ENCODE data around the gene QPCT.

QPCT gene

DNA sequence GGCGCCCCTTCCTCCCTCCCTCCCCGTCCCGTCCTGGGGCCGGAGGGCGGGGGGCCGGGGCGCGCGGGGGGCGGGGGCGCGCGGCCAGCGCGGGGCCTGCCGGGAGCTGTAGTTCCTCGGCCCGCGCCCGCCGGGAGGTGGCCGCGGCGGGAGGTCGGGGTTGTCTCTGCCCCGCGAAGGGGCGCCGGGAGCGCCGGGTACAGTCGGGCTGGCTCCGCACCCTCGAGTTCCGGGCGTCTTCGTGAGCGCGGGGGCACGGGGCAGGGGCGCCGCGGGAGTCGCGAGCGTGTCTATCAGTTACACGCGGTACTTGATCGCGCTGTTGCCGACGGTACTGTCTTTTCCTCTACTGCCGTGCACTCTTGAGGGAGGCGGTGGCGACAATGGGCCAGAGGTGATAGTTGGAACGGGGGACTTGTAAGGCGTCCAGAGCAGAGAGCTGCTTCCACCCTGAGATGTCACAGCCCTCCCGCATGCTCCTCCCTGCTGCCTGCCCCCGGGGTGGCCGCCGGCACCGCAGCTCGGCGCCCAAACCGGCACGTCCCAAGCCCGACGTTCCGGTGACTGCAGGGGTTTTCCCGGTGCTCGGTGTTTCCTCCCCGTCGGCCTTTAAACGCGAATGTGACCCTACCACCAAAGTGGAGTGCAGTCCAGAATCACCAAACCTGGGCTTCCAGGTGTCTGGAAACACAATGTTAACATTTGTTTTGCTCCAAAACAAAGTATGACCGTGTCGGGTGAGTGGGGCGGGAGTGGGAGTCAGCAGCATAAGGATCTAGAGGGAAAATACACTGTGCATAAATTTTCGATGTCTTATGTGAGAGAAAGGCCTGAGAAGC, 19.4 kb upstream of the QPCT start, which contains the start of gene PRKD3:
Gene PRKD3 (minus strand): TSS at position 48 of the 839 bp plus-strand sequence. CDS start 8,309 bp downstream, outside the sequence.
- peaks cover 10% of the 10 kb centered on the region for H3K4me1 ChIP-seq (ENCODE audit: control insufficient read depth, insufficient read depth, low read length, poor library complexity, severe bottlenecking)
- H3K27ac ChIP-seq (ENCODE audit: insufficient read depth, low read length, poor library complexity, severe bottlenecking): peak within 1 kb of the TSS; percentile 63
- H3K27me3 ChIP-seq (replicated peaks; ENCODE audit: control insufficient read depth, insufficient read depth, low read length, poor library complexity, severe bottlenecking): no peaks in the 10 kb centered on the region
- peak within 1 kb of the TSS; percentile 89 for H3K4me3 ChIP-seq (ENCODE audit: insufficient read depth, low read depth, low read length, poor library complexity, severe bottlenecking)
- H3K36me3 ChIP-seq (ENCODE audit: control insufficient read depth, insufficient read depth, low read length): no peaks in the 10 kb centered on the region
- peak; percentile 44 to 51 (median 45) for DNase-seq
- H3K9me3 ChIP-seq (ENCODE audit: control insufficient read depth, low read length): no peaks in the 10 kb centered on the region

DNA sequence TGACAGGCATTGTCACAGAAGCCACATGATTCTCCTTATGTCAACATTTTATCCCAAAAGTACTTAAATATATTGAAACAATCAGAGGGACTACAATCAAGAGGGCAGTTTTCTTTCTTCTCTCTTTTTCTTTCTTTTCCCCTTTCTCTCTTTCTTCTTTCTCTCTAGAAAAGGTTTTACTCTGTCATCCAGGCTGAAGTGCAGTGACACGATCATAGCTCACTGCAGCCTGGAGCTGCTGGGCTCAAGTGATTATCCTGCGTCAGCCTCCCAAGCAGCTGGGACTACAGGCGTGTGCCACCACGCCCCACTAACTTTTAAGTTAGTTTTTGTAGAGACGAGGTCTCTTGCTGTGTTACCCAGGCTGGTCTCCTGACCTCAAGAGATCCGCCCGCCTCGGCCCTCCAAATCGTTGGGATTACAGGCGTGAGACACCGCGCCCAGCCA, 18.8 kb upstream of the QPCT start:
- no peak for DNase-seq
- H3K4me3 ChIP-seq (ENCODE audit: insufficient read depth, low read depth, low read length, poor library complexity, severe bottlenecking): peak overlapping the region; percentile 62

DNA sequence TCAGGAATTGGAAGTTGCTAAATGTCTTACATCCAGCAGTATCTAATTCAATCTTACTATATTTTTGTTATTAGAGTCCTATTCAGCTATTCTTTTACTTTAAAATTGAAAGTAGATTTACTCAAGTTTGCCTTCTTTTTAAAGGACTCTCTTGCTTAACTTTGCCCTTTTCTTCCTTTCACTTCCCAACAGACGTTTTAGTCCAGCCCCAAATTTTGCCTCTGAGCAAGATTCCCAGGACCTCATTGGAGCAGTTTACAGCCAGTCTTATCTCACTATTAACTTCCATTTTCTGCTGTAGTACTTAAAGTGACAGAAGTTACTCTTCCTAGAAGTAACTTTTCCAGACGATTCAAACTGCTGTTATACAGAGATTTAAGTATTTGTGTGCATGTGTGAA, 18.1 kb upstream of the QPCT start:
- H3K9me3 ChIP-seq (ENCODE audit: control insufficient read depth, low read length): no peaks in the 10 kb centered on the region
- no peak overlapping the region for H3K27ac ChIP-seq (ENCODE audit: insufficient read depth, low read length, poor library complexity, severe bottlenecking)
- H3K4me3 ChIP-seq (ENCODE audit: insufficient read depth, low read depth, low read length, poor library complexity, severe bottlenecking): no peak overlapping the region
- no peak for DNase-seq
- peaks cover 10% of the 10 kb centered on the region for H3K4me1 ChIP-seq (ENCODE audit: control insufficient read depth, insufficient read depth, low read length, poor library complexity, severe bottlenecking)
- no peaks in the 10 kb centered on the region for H3K27me3 ChIP-seq (replicated peaks; ENCODE audit: control insufficient read depth, insufficient read depth, low read length, poor library complexity, severe bottlenecking)
- H3K36me3 ChIP-seq (ENCODE audit: control insufficient read depth, insufficient read depth, low read length): no peaks in the 10 kb centered on the region

More for the DNA sequence above, 18.8 kb upstream of the QPCT start:
- Histone ChIP-seq H3K36me3 (ENCODE audit: control insufficient read depth, insufficient read depth, low read length) (no peaks in the 10 kb centered on the region), H3K9me3 (ENCODE audit: control insufficient read depth, low read length) (no peaks in the 10 kb centered on the region), H3K4me1 (ENCODE audit: control insufficient read depth, insufficient read depth, low read length, poor library complexity, severe bottlenecking) (peaks cover 10% of the 10 kb centered on the region), H3K27ac (ENCODE audit: insufficient read depth, low read length, poor library complexity, severe bottlenecking) (no peak overlapping the region), H3K27me3 (replicated peaks; ENCODE audit: control insufficient read depth, insufficient read depth, low read length, poor library complexity, severe bottlenecking) (no peaks in the 10 kb centered on the region)

DNA sequence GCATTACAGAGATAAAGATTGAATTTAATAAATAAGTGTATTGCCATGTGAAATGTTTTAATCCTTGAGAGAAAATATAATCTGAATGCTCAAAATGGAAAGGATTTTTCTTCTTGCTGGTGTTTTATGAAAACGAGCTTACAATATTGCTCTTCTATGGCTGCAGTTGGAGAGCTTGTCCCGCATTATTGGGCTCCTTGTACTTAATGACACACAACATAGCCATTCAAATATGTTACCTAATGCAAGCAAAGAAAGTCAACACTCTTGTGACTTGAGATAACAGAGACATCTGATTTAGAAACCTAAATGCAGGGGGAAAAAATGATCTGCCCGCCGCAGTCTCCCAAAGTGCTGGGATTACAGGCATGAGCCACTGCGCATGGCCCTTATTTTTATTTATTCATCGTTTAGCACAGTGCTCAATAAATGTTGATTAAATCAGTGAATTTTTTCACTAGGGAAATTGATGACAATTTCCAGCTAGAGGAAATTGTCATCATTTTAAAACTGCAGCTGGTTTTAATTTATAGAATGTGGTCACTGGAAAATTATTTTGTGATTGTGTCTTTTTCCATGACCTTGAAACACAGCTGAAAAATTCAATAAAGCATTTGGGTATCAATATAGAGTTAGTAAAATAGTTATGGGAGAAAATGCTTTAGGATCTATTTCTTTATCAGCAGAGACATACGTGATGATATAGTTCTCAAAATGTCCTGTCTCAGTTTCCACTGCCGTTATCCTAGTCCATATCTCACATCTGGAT, 17.4 kb upstream of the QPCT start:
- Histone ChIP-seq H3K27me3 (replicated peaks; ENCODE audit: control insufficient read depth, insufficient read depth, low read length, poor library complexity, severe bottlenecking) (no peaks in the 10 kb centered on the region), H3K4me3 (ENCODE audit: insufficient read depth, low read depth, low read length, poor library complexity, severe bottlenecking) (no peak overlapping the region), H3K4me1 (ENCODE audit: control insufficient read depth, insufficient read depth, low read length, poor library complexity, severe bottlenecking) (peaks cover 10% of the 10 kb centered on the region)

DNA sequence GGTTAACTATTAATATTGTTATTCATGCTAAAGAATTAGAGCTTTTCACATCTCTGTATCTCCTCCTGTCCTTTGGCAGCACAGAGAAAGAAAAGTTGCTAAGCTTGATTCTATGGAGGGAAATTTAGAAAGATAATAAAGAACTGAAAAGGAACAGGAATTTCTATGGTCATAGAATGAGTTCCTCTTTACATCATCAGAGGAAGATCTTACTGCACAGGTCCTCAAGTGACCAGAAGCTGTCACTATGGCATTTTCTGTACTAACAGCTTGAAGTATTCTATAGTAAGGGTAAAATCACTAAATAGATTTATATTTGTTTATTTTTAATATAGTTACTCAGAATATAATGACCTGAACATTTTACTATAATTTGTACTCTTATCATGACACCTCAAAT, 13.7 kb upstream of the QPCT start:
- H3K9me3 ChIP-seq (ENCODE audit: control insufficient read depth, low read length): no peaks in the 10 kb centered on the region
- no peaks in the 10 kb centered on the region for H3K27me3 ChIP-seq (replicated peaks; ENCODE audit: control insufficient read depth, insufficient read depth, low read length, poor library complexity, severe bottlenecking)
- no peaks in the 10 kb centered on the region for H3K4me1 ChIP-seq (ENCODE audit: control insufficient read depth, insufficient read depth, low read length, poor library complexity, severe bottlenecking)
- no peak overlapping the region for H3K27ac ChIP-seq (ENCODE audit: insufficient read depth, low read length, poor library complexity, severe bottlenecking)
- no peak overlapping the region for H3K4me3 ChIP-seq (ENCODE audit: insufficient read depth, low read depth, low read length, poor library complexity, severe bottlenecking)
- H3K36me3 ChIP-seq (ENCODE audit: control insufficient read depth, insufficient read depth, low read length): no peaks in the 10 kb centered on the region
- no peak for DNase-seq

More for the DNA sequence above, 17.4 kb upstream of the QPCT start:
- no peaks in the 10 kb centered on the region for H3K36me3 ChIP-seq (ENCODE audit: control insufficient read depth, insufficient read depth, low read length)
- H3K9me3 ChIP-seq (ENCODE audit: control insufficient read depth, low read length): no peaks in the 10 kb centered on the region
- no peak overlapping the region for H3K27ac ChIP-seq (ENCODE audit: insufficient read depth, low read length, poor library complexity, severe bottlenecking)
- DNase-seq: no peak

DNA sequence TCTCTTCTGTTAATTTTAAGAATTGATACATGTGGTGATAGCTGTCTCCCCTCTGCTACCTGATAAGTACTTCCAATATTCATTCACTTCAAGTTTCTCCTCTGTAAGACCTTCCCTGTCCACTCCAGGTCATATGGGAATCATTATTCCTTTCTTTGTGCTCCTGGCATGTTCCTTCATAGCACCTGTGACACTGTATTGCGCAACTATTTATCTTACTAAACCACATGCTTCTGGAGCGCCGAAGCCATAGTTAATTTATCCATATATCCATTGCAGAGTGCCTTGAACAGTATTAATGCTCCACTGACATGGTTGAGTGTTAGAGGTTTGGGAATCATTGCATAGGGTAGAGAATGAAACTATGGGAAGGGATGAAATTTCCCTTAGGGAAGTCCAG, 11.9 kb upstream of the QPCT start:
- Histone ChIP-seq H3K9me3 (ENCODE audit: control insufficient read depth, low read length) (no peaks in the 10 kb centered on the region), H3K27ac (ENCODE audit: insufficient read depth, low read length, poor library complexity, severe bottlenecking) (no peak overlapping the region), H3K4me1 (ENCODE audit: control insufficient read depth, insufficient read depth, low read length, poor library complexity, severe bottlenecking) (no peaks in the 10 kb centered on the region), H3K36me3 (ENCODE audit: control insufficient read depth, insufficient read depth, low read length) (no peaks in the 10 kb centered on the region), H3K4me3 (ENCODE audit: insufficient read depth, low read depth, low read length, poor library complexity, severe bottlenecking) (no peak overlapping the region), H3K27me3 (replicated peaks; ENCODE audit: control insufficient read depth, insufficient read depth, low read length, poor library complexity, severe bottlenecking) (no peaks in the 10 kb centered on the region)
- no peak for DNase-seq

DNA sequence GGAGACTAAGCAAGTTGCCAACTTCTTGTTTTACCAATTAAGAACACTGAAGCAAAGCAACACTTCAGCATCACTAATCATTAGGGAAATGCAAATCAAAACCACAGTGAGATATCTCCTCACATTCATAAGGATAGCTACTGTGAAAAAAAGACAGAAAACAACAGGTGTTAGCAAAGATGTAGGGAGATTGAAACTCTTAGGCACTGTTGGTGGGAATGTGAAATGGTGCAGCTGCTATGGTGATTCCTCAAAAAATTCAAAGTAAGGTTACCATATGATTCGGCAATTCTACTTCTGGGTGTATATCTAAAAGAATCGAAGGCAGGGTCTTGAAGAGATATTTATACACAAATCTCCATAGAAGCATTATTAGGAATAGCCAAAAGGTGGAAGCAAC, 11.2 kb upstream of the QPCT start:
- Histone ChIP-seq H3K36me3 (ENCODE audit: control insufficient read depth, insufficient read depth, low read length) (no peaks in the 10 kb centered on the region), H3K4me3 (ENCODE audit: insufficient read depth, low read depth, low read length, poor library complexity, severe bottlenecking) (no peak overlapping the region), H3K27ac (ENCODE audit: insufficient read depth, low read length, poor library complexity, severe bottlenecking) (no peak overlapping the region), H3K27me3 (replicated peaks; ENCODE audit: control insufficient read depth, insufficient read depth, low read length, poor library complexity, severe bottlenecking) (no peaks in the 10 kb centered on the region), H3K4me1 (ENCODE audit: control insufficient read depth, insufficient read depth, low read length, poor library complexity, severe bottlenecking) (no peaks in the 10 kb centered on the region), H3K9me3 (ENCODE audit: control insufficient read depth, low read length) (no peaks in the 10 kb centered on the region)
- DNase-seq: no peak

DNA sequence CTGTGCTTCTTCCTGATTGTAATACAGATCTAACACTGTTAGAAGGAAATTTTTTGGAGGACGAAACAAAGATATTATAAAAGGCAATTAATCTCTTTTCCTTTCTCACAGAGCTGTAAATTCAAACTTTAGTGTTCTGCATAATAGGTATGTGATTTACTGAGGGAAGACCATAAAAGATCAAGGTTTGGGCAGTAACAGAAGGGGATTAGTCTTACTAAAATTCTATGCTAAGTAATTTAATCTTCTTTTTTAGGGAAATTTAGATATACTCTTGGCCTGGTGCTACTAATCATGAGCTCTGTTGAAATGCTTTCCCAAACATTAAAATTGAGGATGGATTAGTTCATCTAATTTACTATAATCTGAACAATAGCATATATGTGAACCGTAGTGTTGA, 8.8 kb upstream of the QPCT start:
- Histone ChIP-seq H3K4me3 (ENCODE audit: insufficient read depth, low read depth, low read length, poor library complexity, severe bottlenecking) (no peak overlapping the region), H3K9me3 (ENCODE audit: control insufficient read depth, low read length) (no peaks in the 10 kb centered on the region), H3K4me1 (ENCODE audit: control insufficient read depth, insufficient read depth, low read length, poor library complexity, severe bottlenecking) (no peaks in the 10 kb centered on the region), H3K27ac (ENCODE audit: insufficient read depth, low read length, poor library complexity, severe bottlenecking) (no peak overlapping the region), H3K27me3 (replicated peaks; ENCODE audit: control insufficient read depth, insufficient read depth, low read length, poor library complexity, severe bottlenecking) (no peaks in the 10 kb centered on the region), H3K36me3 (ENCODE audit: control insufficient read depth, insufficient read depth, low read length) (no peaks in the 10 kb centered on the region)
- no peak for DNase-seq

DNA sequence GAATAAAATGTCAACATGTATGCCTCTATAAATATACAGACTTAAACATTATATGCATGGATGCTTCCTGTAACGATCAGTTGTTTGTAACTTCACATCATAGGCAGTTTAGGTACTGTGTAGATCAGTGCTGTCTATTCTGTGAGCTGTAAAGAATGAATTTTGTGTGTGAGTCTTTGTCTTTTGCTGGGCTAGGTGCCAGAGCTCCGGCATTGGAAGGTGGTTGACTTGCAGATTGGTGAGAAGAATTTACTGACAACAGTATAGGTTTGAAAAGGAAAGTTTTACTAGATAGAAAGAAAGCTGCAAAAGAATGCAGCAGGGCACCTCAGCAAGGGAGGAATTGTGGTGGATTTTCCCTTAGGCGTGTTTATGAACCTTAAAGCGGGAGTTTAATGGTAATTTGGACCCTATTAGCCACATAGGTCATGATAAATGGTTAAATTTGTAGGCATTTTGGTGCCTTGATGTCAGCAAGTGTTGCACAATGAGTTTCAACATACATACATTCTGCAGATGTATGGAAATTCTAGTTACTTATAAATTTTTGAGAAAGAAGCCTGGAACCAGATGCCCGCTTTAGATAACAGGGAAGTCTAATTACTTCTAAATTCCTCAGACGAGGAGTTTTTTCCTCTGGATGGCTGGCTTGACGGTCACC, 6.7 kb upstream of the QPCT start:
- DNase-seq: no peak
- no peaks in the 10 kb centered on the region for H3K27me3 ChIP-seq (replicated peaks; ENCODE audit: control insufficient read depth, insufficient read depth, low read length, poor library complexity, severe bottlenecking)
- H3K27ac ChIP-seq (ENCODE audit: insufficient read depth, low read length, poor library complexity, severe bottlenecking): no peak overlapping the region
- H3K9me3 ChIP-seq (ENCODE audit: control insufficient read depth, low read length): no peaks in the 10 kb centered on the region
- no peaks in the 10 kb centered on the region for H3K4me1 ChIP-seq (ENCODE audit: control insufficient read depth, insufficient read depth, low read length, poor library complexity, severe bottlenecking)
- no peaks in the 10 kb centered on the region for H3K36me3 ChIP-seq (ENCODE audit: control insufficient read depth, insufficient read depth, low read length)
- H3K4me3 ChIP-seq (ENCODE audit: insufficient read depth, low read depth, low read length, poor library complexity, severe bottlenecking): no peak overlapping the region
